GM12875 (cell line): ENCODE measurements around the gene GPR137B.

Source experiments
- H3K4me3 ChIP-seq: one replicate; pipeline ENCODE4 v1.5.1; 2011; ENCODE audit warnings: low read depth, low read length, control low read depth
- CTCF ChIP-seq: IDR thresholded peaks from 2 replicates; pipeline ENCODE4 v1.5.1; 2011; ENCODE audit warnings: low read depth, mild to moderate bottlenecking, control low read depth, inconsistent platforms, low read length, moderate library complexity, borderline replicate concordance; ENCODE audit not compliant: insufficient read depth

GPR137B gene

GRCh38 chr1:236117710-236118109, 24.6 kb upstream of the GPR137B start:
- no peak overlapping the region for H3K4me3 ChIP-seq
- TF ChIP-seq CTCF = no peak

DNA sequence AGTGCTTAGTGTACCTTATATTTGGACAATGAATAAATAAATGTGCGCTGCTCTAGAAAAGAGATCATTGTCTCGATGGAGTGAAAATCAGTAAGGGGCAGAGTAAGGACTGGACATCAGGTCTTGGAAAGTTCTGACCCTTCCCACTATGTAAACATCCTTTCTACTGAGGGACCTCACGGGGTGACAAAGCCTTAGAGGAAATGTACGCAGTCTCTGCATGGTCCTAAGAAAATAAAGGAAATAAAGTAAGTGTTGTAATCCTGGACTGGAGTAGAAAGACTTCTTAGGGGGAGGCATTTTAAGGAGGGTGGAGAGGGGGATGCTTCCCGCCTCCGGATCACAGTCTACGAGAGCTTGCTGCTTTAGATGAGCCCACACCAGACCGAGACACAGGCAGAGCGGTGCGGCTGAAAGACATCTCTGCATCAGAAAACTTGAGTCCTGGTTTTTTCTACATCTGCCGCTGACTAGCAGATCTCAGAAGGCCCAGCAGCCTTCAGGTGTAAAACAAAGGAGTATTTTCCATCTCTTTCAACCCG, 22.3 kb upstream of the GPR137B start:
- no peak for TF ChIP-seq CTCF
- no peak overlapping the region for H3K4me3 ChIP-seq

DNA sequence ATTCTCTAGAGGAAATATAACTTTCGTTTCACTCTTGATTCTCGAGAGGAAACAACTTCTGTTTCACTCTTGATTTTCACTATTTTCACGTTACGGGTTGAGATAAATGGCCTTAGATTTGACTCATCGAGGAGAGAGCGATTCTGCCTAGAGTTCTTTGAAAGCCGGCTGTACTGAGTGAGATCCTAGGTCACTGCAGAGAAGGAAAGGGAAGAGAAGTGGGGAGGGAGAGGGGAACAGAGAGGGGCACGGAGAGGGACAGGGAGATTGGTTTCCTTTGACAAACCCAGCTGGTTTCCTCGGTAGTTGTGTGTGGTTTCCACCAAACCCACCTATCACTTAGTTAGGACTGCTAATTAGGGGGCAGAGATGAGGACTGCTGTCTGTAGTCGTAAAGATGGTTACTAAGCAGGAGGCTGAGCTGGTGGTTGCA, 21.6 kb upstream of the GPR137B start:
- H3K4me3 ChIP-seq = no peak overlapping the region

GRCh38 chr1:236122176-236122575, 20.2 kb upstream of the GPR137B start:
- TF ChIP-seq CTCF = no peak
- H3K4me3 ChIP-seq = no peak overlapping the region

More for the DNA sequence above, 21.6 kb upstream of the GPR137B start:
- TF ChIP-seq CTCF = no peak

DNA sequence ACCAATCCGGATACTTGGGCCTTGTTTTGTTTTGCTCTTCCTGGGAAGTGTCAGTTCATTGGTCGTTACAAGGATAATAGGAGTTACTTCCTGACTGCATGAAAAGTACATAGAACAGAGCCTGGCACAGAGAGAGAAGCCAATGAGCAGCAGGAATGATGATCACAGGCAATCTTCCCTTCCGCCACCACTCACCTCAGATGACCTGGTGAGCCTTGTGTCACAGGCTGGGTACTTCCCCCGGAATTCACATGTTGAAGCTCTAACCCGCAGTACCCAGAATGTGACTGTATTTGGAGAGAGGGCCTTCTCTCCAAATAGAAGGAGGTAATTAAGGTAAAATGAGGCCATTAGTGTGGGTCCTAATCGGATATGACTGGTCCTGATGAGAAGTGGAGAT, 18.8 kb upstream of the GPR137B start:
- no peak for TF ChIP-seq CTCF
- H3K4me3 ChIP-seq = no peak overlapping the region

GRCh38 chr1:236124965-236125364, 17.4 kb upstream of the GPR137B start:
- peak; percentile 52 for TF ChIP-seq CTCF
- H3K4me3 ChIP-seq = no peak overlapping the region

DNA sequence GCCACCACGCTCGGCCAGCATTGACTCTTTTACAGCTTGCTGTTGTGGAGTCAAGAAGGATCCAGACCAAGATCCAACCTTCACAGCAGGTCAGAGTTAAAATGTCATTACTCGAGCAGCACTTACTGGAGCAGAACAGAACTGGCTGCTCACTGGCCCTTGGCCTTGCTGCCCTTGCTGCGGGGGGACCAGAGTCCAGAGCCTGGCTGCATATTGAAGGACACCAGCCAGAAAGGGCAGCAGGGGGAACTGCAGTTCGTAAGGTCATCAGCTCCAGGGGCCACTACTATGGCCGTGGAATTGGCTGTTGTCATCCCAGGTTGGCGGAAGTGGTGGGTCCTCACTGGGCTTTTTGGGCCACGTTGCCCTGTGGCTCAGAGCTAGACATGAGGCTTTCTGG, 15.3 kb upstream of the GPR137B start:
- H3K4me3 ChIP-seq = no peak overlapping the region
- TF ChIP-seq CTCF = no peak
